Measurements from ENCODE around the gene EPHB3. TPM values are rescaled to one million over a fixed set of nuclear protein-coding genes. Genes with fewer than 3 reads are reported as not detected.

Gene EPHB3
- total RNA-seq, 1 experiment from 2014 or later: 4.1 TPM

DNA sequence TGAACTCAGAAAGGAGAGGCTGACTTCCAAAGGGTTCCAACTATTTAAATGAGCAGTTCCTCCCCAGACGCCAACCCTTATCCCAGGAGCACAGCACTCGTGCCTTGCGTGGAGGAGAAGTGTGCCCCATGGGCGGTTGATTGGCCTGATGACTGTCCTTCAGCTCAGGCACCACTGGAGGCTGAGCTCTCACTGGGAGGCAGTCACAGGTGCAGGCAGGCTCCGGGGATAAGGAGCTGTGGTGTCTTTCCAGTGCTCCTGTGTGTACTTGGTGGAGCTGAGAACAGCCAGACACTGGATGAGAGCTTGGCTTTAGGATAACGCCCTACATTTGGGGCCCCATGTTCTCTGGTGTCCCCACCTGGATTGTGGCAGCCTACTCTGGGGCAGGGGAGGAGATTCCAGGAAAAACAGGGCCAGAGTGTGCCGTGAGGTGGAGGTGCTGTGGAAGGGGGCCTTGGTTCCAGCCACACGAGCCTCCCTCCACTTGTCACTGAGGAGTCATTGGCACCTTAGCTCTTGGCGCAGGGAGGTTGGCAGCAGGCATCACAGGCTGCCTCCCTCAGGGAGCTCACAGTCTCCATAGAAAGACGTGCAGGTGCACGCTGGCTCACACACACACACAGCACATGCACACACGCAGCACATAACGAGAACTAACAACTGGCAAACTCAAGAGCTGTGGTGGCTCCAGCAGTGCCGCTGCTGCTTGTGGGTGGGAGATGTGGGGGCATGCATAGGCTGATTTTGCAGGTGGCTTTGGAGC lies 22.7 kb upstream of the EPHB3 start:
- DNase-seq (ENCODE audit: low read depth in 1 of 2, low spot score in 2 of 2): no peak
- Histone ChIP-seq H3K4me3 (no peak overlapping the region), H3K9me3 (replicated peaks) (no peaks in the 10 kb centered on the region; the same call in 1 of the 2 replicates), H3K36me3 (no peaks in the 10 kb centered on the region), H3K4me1 (replicated peaks) (no peaks in the 10 kb centered on the region), H3K27ac (no peak overlapping the region), H3K27me3 (replicated peaks) (peaks cover 11% of the 10 kb centered on the region)

DNA sequence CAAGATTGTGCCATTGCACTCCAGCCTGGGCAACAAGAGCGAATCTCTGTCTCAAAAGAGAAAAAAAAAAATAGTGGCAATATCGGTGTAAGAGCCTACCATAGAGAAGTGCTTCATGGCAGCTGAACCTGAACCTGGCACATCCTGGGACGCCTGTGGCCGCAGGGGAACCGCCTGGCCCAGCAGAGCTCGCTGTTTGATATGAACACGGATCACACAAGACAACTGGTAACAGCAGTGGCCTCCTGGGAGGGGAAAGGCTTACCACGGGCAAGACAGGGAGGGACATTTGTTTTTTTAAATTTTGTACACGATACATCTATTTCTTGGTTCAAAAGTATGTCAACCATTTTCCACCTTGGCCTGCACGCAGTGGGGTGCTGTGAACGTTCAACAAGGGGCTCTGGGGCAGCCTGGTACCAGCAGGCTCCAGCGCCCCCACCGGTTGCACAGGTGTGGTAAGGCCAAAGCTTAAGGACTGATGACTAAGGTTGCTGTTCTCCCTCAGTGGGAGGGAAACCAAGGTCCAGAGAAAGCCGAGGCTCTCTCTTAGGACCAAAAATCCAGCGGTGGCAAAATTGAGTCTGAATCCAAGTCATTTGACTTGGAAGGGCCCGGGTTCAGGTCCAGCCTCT lies 21.7 kb upstream of the EPHB3 start:
- peaks cover 11% of the 10 kb centered on the region for H3K27me3 ChIP-seq (replicated peaks)

DNA sequence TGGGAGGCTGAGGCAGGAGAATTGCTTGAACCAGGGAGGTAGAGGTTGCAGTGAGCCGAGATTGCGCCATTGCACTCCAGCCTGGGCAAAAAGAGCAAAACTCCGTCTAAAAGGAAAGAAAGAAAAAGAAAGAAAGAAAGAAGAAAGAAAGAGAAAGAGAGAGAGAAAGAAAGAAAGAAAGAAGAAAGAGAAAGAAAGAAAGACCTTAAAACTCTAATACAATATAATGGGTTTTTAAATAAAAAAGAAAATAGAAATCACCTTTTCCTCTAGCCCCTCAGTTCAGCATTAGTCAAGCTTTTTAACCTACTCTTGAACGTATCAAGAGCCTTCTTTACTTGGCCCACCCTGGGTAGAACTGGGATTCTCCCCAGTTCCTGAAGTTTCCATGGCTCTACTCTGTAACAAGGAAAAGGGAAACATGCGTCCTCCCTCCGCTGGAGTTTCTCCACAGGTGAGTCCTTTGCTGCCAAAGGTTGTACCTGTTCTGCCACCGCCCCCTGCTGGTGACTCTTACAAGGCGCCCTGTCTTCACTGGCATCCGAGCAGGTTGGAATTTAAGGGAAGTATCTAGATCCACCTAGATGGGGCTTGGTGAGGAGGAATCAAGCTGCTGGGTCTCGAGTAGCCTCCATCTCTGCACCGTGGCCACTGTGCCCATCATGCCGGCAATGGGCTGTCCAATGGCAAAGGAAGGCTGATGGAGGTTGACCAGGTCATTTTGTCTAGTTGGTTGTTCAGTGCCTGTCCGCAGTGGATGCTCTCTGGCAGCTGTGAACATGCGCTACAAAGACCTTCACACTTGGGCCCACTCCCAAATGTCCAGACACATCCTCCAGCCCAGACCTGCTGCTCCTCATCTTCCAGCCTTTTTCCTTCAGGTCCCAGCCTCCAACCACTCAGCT lies 20.6 kb upstream of the EPHB3 start:
- H3K27ac ChIP-seq: no peak overlapping the region
- no peaks in the 10 kb centered on the region for H3K4me1 ChIP-seq (replicated peaks)
- no peaks in the 10 kb centered on the region; the same call in 1 of the 2 replicates for H3K9me3 ChIP-seq (replicated peaks)
- H3K27me3 ChIP-seq (replicated peaks): peaks cover 11% of the 10 kb centered on the region
- no peak for DNase-seq (ENCODE audit: low read depth in 1 of 2, low spot score in 2 of 2)
- H3K4me3 ChIP-seq: no peak overlapping the region
- H3K36me3 ChIP-seq: no peaks in the 10 kb centered on the region

More for the DNA sequence above, 21.7 kb upstream of the EPHB3 start:
- no peaks in the 10 kb centered on the region for H3K36me3 ChIP-seq
- no peak for DNase-seq (ENCODE audit: low read depth in 1 of 2, low spot score in 2 of 2)
- no peaks in the 10 kb centered on the region for H3K4me1 ChIP-seq (replicated peaks)
- H3K27ac ChIP-seq: no peak overlapping the region
- no peak overlapping the region for H3K4me3 ChIP-seq
- H3K9me3 ChIP-seq (replicated peaks): no peaks in the 10 kb centered on the region; the same call in 1 of the 2 replicates

DNA sequence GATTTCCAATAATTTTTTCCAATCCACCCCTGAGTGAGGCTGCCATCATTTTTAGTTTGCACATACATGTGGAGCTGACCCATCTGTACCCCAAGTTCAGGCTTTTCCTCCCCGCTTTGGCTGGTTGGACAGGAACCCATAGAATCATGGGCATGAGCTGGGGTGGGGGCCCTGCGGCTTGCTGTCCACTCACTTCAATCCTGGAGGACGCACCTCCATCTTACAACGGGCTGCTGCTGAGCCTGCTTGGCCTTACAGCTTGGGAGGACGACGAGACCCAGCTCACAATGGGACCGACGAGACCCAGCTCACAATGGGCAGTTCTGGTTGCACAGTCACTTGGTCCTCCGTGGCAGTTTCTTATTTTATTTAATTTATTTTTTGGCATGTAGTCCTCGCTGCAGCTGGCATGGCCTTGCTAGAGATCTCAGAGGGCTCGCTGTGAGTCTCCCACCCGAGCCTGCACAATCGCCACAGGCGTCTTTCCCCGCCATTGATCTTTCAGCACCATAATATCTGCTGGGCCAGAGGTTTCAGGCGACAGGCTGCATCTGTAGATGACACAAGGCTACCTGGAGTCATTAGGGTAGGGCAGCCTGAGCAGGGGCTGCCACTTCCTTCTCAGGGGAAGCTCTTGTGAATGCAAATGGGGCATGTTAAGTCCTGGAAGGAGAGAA lies 19.6 kb upstream of the EPHB3 start:
- no peak for DNase-seq (ENCODE audit: low read depth in 1 of 2, low spot score in 2 of 2)
- Histone ChIP-seq H3K9me3 (replicated peaks) (no peaks in the 10 kb centered on the region; the same call in 1 of the 2 replicates), H3K4me1 (replicated peaks) (no peaks in the 10 kb centered on the region), H3K27ac (no peak overlapping the region), H3K36me3 (no peaks in the 10 kb centered on the region), H3K27me3 (replicated peaks) (peaks cover 11% of the 10 kb centered on the region), H3K4me3 (no peak overlapping the region)

DNA sequence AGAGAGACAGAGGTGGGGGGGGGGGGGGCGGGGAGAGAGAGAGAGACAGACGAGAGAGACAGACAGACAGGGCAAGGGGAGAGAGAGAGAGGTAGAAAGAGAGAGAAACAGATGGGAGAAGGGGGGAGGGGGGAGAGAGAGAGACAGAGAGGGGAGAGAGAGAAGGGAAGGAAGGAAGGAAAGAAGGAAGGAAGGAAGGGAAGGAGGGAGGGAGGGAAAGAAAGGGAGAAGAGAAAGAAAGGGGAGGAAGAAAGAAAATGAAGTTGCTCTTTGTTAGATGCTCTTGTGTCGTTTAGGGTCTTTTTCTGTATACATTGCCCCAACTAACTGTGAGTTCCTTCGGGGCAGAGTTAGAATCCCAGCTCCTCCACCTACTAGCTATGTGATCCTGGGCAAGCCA lies 19.0 kb upstream of the EPHB3 start:
- no peaks in the 10 kb centered on the region for H3K36me3 ChIP-seq
- no peaks in the 10 kb centered on the region for H3K4me1 ChIP-seq (replicated peaks)
- H3K27me3 ChIP-seq (replicated peaks): peaks cover 11% of the 10 kb centered on the region
- DNase-seq (ENCODE audit: low read depth in 1 of 2, low spot score in 2 of 2): no peak
- H3K9me3 ChIP-seq (replicated peaks): no peaks in the 10 kb centered on the region; the same call in 1 of the 2 replicates
- H3K4me3 ChIP-seq: no peak overlapping the region
- H3K27ac ChIP-seq: no peak overlapping the region

DNA sequence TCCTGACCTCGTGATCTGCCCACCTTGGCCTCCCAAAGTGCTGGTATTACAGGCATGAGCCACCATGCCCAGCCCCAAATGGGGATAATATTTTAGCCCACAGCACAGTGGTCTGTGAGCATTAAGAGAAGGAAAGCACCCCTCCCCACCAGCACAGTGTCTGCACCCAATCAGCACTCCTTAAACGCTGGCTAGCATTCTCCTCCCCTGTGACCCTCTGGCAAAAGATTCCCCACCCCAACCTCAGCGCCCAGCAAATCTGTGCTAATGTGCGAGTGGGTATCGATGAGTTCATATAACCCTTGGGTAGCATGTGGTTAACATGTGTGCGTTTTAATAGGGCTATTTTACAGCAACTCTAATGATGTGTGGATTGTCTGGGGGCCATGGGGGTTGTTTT lies 18.3 kb upstream of the EPHB3 start:
- H3K4me3 ChIP-seq: no peak overlapping the region
- H3K36me3 ChIP-seq: no peaks in the 10 kb centered on the region
- peaks cover 8% of the 10 kb centered on the region for H3K27me3 ChIP-seq (replicated peaks)
- no peak overlapping the region for H3K27ac ChIP-seq
- no peaks in the 10 kb centered on the region for H3K4me1 ChIP-seq (replicated peaks)
- no peaks in the 10 kb centered on the region; the same call in 1 of the 2 replicates for H3K9me3 ChIP-seq (replicated peaks)
- DNase-seq (ENCODE audit: low read depth in 1 of 2, low spot score in 2 of 2): no peak

DNA sequence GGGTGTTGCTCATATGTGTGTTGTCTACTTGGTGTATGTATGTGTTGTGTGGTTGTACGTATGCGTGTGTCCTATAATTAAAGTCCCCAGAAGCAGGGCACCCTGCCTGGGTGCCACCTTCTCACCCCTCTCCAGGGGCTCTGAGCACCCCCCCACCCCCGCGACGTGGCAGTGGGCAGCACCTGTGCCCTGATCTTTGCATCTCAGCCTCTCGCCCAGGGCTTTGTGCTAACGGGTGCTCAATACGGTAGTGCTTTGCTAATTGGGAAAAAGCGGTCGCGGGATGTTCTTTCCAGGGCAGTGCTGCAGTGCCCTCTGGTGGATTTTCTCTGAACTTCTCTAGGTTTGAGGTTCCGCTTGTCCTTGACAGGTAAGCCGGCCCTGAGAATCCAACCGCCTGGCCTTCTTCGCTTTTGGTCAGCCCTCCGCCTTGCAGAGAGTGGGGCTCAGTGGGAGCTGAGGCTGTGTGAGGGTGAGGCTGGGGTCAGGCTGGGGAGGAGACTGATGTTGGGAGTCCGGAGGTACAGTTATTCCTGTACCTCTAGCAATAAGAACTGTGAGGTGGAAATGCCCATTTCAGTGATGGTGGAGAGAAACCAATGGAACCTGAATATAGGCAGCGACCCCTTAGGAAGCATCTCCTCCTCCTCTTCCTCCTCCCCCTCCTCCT lies 17.6 kb upstream of the EPHB3 start:
- no peaks in the 10 kb centered on the region; the same call in 1 of the 2 replicates for H3K9me3 ChIP-seq (replicated peaks)
- H3K36me3 ChIP-seq: no peaks in the 10 kb centered on the region
- H3K4me1 ChIP-seq (replicated peaks): no peaks in the 10 kb centered on the region
- H3K4me3 ChIP-seq: no peak overlapping the region
- peak; percentile 68 to 69 for DNase-seq (ENCODE audit: low read depth in 1 of 2, low spot score in 2 of 2)
- H3K27me3 ChIP-seq (replicated peaks): peaks cover 8% of the 10 kb centered on the region
- no peak overlapping the region for H3K27ac ChIP-seq

DNA sequence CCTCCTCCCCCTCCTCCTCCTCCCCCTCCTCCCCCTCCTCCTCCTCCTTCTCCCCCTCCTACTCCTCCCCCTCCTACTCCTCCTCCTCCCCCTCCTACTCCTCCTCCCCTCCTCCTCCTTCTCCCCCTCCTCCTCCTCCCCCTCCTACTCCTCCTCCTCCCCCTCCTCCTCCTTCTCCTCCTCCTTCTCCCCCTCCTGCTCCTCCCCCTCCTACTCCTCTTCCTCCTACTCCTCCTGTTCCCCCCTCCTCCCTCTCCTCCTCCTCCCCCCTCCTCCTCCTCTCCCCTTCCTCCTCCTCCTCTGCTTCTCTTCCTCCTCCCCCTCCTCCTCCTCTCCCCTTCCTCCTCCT lies 17.1 kb upstream of the EPHB3 start:
- H3K9me3 ChIP-seq (replicated peaks): no peaks in the 10 kb centered on the region; the same call in 1 of the 2 replicates
- H3K27me3 ChIP-seq (replicated peaks): peaks cover 8% of the 10 kb centered on the region
- no peak overlapping the region for H3K4me3 ChIP-seq
- H3K4me1 ChIP-seq (replicated peaks): no peaks in the 10 kb centered on the region
- no peak overlapping the region for H3K27ac ChIP-seq
- no peaks in the 10 kb centered on the region for H3K36me3 ChIP-seq
- no peak for DNase-seq (ENCODE audit: low read depth in 1 of 2, low spot score in 2 of 2)

DNA sequence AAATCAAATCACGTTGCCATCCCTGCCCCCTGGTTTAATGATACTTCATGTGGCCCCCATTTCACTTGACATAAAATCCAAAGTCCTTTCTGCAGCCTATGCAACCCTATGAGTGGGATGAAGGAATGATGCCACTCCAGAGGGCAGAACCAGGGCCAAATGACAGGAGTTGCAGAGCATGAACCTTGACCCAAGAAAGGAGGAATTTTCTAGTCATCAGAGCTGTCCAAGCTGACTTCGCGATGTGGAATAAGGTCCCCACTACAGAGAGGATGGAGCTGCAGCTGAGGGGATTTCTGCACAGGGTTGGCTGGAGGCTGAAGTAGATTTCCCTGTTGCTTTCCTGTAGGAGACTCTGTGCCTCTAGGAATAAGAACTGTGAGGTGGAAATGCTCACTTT lies 15.8 kb upstream of the EPHB3 start:
- H3K9me3 ChIP-seq (replicated peaks): no peaks in the 10 kb centered on the region; the same call in 1 of the 2 replicates
- H3K36me3 ChIP-seq: no peaks in the 10 kb centered on the region
- peaks cover 8% of the 10 kb centered on the region for H3K27me3 ChIP-seq (replicated peaks)
- no peak for DNase-seq (ENCODE audit: low read depth in 1 of 2, low spot score in 2 of 2)
- H3K4me1 ChIP-seq (replicated peaks): no peaks in the 10 kb centered on the region
- no peak overlapping the region for H3K4me3 ChIP-seq
- H3K27ac ChIP-seq: no peak overlapping the region

DNA sequence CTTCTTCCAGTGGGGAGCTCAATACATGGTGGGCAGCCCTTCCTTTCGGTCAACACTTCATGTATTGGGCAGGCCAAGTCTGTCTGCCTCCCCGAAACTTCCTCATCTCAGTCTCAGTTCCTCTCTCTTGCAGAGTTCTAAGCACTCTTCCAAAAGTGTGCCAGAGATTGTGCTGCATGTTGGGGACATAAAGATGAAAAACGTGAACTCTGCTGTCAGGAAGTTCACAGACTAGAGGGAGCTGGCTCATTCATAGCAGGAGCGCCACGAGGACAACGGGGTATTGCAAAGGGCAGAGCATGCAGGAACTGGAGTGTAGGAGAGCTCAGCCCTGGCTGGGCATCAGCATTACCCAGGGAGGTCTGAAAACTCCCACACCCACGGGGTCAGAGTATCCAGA lies 15.3 kb upstream of the EPHB3 start:
- no peaks in the 10 kb centered on the region for H3K36me3 ChIP-seq
- no peak for DNase-seq (ENCODE audit: low read depth in 1 of 2, low spot score in 2 of 2)
- no peak overlapping the region for H3K4me3 ChIP-seq
- H3K9me3 ChIP-seq (replicated peaks): no peaks in the 10 kb centered on the region; the same call in 1 of the 2 replicates
- H3K27ac ChIP-seq: no peak overlapping the region
- peaks cover 4% of the 10 kb centered on the region for H3K27me3 ChIP-seq (replicated peaks)
- no peaks in the 10 kb centered on the region for H3K4me1 ChIP-seq (replicated peaks)

DNA sequence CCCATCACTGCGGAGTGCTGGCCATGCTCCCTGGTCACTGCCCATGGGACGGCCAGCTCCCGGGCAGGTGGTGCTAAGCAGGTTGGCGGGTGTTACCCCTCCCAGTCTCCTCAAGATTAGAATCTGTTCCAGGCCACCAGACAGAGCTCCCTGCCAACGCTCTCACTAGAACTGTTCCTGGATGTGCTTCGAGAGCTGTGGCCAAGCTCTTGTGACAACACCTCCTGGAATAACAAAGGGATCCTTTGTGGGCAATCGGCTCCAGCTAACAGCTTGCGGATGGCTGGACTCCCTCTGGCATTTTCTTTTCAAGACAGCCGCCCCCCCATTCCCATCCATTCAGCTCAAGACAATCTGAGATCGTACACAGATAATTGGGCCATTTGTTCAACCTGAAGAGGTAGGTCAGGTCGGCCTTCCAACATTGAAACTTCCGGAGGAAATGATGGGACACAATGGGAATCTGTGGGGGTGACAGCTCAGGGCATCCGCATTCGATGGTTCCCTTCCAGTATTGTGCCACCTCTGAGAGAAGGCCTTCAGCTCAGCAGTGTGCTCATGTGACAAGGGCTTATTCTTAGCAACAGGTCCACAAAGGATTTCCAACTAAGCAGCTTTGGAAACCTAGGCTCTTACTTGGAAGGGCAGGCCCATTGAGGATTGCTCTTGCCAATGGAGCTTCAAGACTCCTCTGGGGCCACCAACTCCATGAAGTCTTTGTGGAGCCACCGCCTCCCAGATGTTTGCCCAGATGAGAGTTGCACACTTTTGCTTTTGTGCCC lies 11.6 kb upstream of the EPHB3 start:
- Histone ChIP-seq H3K9me3 (replicated peaks) (no peaks in the 10 kb centered on the region), H3K27ac (no peak overlapping the region), H3K4me1 (replicated peaks) (no peaks in the 10 kb centered on the region), H3K27me3 (replicated peaks) (no peaks in the 10 kb centered on the region), H3K4me3 (no peak overlapping the region), H3K36me3 (no peaks in the 10 kb centered on the region)
- DNase-seq (ENCODE audit: low read depth in 1 of 2, low spot score in 2 of 2): no peak

DNA sequence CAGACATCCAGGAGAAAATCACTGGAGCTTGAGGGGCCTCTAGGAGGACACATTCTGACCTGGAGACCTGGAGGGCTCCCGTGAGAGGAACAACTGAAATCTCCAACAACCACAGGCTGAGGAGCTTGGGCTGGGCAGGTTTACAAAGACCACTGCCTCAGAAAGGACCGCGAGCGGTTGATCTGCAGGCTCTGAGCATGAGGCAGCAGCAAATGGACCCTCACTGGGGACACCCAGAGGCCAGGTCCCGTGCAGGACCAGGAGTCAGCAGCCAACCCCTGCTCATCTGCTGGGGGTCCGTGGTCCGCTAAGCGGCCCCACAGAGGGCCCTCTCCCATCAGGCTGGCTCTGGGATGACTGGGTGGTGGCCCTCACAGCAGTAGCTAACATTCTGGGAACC lies 10.5 kb upstream of the EPHB3 start:
- Histone ChIP-seq H3K27ac (no peak overlapping the region), H3K27me3 (replicated peaks) (no peaks in the 10 kb centered on the region), H3K9me3 (replicated peaks) (no peaks in the 10 kb centered on the region), H3K4me1 (replicated peaks) (no peaks in the 10 kb centered on the region), H3K36me3 (no peaks in the 10 kb centered on the region), H3K4me3 (no peak overlapping the region)
- DNase-seq (ENCODE audit: low read depth in 1 of 2, low spot score in 2 of 2): no peak
